Measurements from ENCODE around the gene COMT.

DNA sequence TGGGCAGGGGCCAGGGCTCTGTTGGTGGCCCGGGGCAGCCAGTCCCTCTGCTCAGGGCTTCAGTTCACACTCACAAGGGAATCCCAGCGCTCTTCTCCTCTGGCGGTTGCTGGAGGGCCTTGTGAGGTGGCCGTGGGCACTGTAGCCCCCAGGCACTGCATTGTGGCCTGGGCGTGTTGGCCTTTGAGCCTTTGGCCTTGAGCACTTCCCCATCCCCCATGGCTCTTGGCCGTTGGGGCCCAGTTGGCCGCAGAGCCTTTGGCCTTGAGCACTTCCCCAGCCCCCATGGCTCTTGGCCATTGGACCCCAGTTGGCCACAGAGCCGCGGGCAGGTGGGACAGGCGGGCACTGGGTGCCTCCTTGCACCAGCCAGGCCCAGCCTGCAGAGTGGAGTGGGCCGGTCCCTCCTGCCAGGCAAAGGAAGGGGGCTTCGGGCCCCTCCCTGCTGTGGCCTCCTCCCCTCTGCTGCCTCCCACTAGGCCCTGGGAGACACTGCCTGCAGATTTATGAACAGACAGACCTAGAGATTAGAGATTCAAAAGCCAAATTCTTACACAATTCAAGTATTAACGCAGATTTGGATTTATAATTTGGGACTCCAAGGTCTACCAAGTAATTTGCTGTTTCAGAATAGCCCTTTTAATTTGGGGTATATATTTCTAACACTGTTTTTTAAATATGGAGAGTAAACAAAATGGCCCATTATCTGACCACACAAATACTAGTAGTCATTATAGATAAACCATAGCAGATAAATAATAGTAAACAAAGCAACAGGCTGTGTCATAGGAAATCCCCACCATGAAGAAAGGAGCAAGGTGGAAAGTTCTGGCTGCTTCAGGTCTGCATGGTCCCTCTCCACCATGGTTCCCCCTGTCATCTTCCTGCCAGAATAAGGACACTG lies 18.3 kb downstream of the COMT start:
- TF ChIP-seq, protein P1, sequence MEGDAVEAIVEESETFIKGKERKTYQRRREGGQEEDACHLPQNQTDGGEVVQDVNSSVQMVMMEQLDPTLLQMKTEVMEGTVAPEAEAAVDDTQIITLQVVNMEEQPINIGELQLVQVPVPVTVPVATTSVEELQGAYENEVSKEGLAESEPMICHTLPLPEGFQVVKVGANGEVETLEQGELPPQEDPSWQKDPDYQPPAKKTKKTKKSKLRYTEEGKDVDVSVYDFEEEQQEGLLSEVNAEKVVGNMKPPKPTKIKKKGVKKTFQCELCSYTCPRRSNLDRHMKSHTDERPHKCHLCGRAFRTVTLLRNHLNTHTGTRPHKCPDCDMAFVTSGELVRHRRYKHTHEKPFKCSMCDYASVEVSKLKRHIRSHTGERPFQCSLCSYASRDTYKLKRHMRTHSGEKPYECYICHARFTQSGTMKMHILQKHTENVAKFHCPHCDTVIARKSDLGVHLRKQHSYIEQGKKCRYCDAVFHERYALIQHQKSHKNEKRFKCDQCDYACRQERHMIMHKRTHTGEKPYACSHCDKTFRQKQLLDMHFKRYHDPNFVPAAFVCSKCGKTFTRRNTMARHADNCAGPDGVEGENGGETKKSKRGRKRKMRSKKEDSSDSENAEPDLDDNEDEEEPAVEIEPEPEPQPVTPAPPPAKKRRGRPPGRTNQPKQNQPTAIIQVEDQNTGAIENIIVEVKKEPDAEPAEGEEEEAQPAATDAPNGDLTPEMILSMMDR (IDR thresholded peaks at IDR 0.05), result no peak
- TF ChIP-seq POLR2AphosphoS5 (IDR thresholded peaks at IDR 0.05) (no peak), POLR2A (IDR thresholded peaks at IDR 0.05) (no peak)

Data from transverse colon (tissue), 4 donors.